Measurements from ENCODE around the gene PLCH2. TPM values are rescaled to one million over a fixed set of nuclear protein-coding genes. Genes with fewer than 3 reads are reported as not detected.

The PLCH2 gene
- total RNA-seq, 5 donors from 2014 or later (not counting 1 experiment from before 2014, with no cell fraction given), result 20.2 to 59.1 (median 27.9) TPM

DNA sequence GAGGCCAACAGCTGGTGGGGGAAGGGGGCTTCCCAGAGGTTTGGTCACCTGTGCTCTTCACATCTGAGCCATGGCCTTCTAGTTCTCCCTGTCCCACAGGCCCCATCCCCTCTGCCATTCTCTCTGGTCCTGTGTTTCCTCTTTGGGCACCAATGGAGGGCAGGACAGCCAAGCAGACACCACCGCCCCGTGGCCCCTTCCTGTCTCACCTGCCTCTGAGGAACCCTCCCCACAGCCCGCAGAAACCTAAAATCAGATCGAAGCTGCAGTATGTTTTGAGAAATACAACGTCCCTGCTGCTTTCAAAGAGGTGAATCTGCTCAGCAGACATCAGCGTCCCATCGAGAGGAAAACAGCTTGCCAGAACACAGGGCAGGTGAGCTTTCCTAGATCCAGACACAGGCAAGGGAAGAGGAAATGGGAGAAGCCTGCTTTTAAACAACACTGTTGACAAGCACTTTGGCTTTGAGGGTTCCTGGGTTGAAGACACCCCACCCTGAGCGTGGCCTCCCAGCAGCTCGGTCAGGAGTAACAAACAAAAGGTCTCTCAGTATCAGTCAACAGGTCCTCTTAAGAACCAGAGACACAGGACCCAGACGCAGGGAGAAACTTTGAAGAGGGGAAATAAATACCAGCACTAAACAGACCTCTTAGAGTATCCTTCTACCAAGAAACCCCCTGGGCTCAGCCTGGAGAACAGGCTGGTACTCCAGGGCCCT is 48.0 kb downstream of the PLCH2 start:
- Histone ChIP-seq H3K36me3 (ENCODE audit: control insufficient read depth in 2 of 2, extremely low read depth in 1 of 2, insufficient read depth in 1 of 2, low read length in 1 of 2) (peaks cover 10 to 26% of the 10 kb centered on the region in 2 donors), H3K27me3 (replicated peaks in 1 of 2; ENCODE audit: control insufficient read depth in 2 of 2, extremely low read depth in 1 of 2, insufficient read depth in 2 of 2, low read length in 1 of 2) (peaks cover 0 to 24% of the 10 kb centered on the region in 2 experiments), H3K9me3 (no peaks in the 10 kb centered on the region), H3K27ac (ENCODE audit: low read length) (peak overlapping the region; percentile 64), H3K4me1 (ENCODE audit: control insufficient read depth in 1 of 2, extremely low read depth in 1 of 2, insufficient read depth in 2 of 2, low read length in 2 of 2) (peaks cover 19 to 60% of the 10 kb centered on the region in 2 experiments), H3K4me3 (ENCODE audit: control insufficient read depth in 1 of 2, extremely low read depth in 1 of 2, low read length in 1 of 2) (peak overlapping the region; percentile 75 to 92)
- Mint-ChIP-seq H3K27me3 (peaks cover 0 to 10% of the 10 kb centered on the region in 2 donors), H3K27ac (peak overlapping the region; percentile 95 to 97), H3K4me1 (peaks cover 43 to 46% (median 44%) of the 10 kb centered on the region in 3 donors), H3K9me3 (no peaks in the 10 kb centered on the region), H3K36me3 (peaks cover 9% of the 10 kb centered on the region), H3K4me3 (peak overlapping the region; percentile 85 to 93 (median 85))
- WGBS (ENCODE audit: insufficient coverage), result 5% methylated on average over 6 of the region's 10 CpGs
- ChIA-PET CTCF (interaction anchor here (0.5 to 1.7 kb wide), 5 partner anchors 32 to 329 kb away, joined by 3 to 4 read pairs (median 4); partner anchors contain the start of genes FAAP20 (in 1 of the 2) and TNFRSF14 (in 1 of the 2)), POLR2A (interaction anchor here in 1 of 2 donors (0.5 kb wide), 1 partner anchor 10 kb away, joined by 8 read pairs; no protein-coding TSS in a partner anchor)
- DNase-seq, result peak in 32 of 35 experiments; percentile 29 to 73 (median 53)
- ATAC-seq (replicated peaks in 1 of 4), result peak; percentile 23 to 48 (median 38)

DNA sequence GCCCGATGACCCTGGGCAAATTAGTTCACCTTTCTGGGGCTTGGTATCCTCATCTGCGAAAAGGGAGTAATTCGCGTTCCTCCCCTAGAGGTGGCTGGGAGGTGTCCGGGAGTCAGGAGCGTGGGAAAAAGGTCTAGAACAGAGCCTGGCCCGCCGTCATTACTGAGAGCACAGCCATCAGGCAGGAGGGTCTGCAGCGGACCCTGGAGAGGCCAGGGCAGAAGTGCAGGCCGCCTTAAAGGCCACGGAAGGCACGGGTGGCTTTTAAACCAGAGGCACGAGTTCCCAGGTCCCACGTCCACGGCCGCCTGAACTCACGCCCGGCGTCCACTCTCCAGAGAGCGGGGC is 49.5 kb downstream of the PLCH2 start:
- peaks cover 43 to 47% (median 46%) of the 10 kb centered on the region in 3 donors for H3K4me1 Mint-ChIP-seq
- H3K27me3 Mint-ChIP-seq, result peaks cover 0 to 10% of the 10 kb centered on the region in 2 donors
- peaks cover 7% of the 10 kb centered on the region for H3K36me3 Mint-ChIP-seq
- peak overlapping the region; percentile 85 to 93 (median 85) for H3K4me3 Mint-ChIP-seq
- CTCF ChIA-PET, result interaction anchor here in 1 of 2 donors (1.0 to 1.7 kb wide), 2 partner anchors 23 to 59 kb away, joined by 5 to 11 read pairs; no protein-coding TSS in a partner anchor
- H3K4me1 ChIP-seq (ENCODE audit: control insufficient read depth in 1 of 2, extremely low read depth in 1 of 2, insufficient read depth in 2 of 2, low read length in 2 of 2), result peaks cover 24 to 70% of the 10 kb centered on the region in 2 experiments
- POLR2A ChIA-PET, result interaction anchor here in 1 of 2 donors (1.5 kb wide), 1 partner anchor 22 kb away, joined by 6 read pairs; no protein-coding TSS in a partner anchor
- peak overlapping the region; percentile 95 to 97 for H3K27ac Mint-ChIP-seq
- H3K36me3 ChIP-seq (ENCODE audit: control insufficient read depth in 2 of 2, extremely low read depth in 1 of 2, insufficient read depth in 1 of 2, low read length in 1 of 2), result peaks cover 9 to 13% of the 10 kb centered on the region in 2 donors
- H3K9me3 Mint-ChIP-seq, result no peaks in the 10 kb centered on the region
- H3K27ac ChIP-seq (ENCODE audit: low read length), result peak overlapping the region; percentile 64
- peak overlapping the region; percentile 75 to 92 for H3K4me3 ChIP-seq (ENCODE audit: control insufficient read depth in 1 of 2, extremely low read depth in 1 of 2, low read length in 1 of 2)
- no peak for ATAC-seq (replicated peaks in 1 of 4)
- peaks cover 0 to 32% of the 10 kb centered on the region in 2 experiments for H3K27me3 ChIP-seq (replicated peaks in 1 of 2; ENCODE audit: control insufficient read depth in 2 of 2, extremely low read depth in 1 of 2, insufficient read depth in 2 of 2, low read length in 1 of 2)
- no peak for DNase-seq
- 2% methylated on average over 19 of the region's 20 CpGs for WGBS (ENCODE audit: insufficient coverage)
- H3K9me3 ChIP-seq, result no peaks in the 10 kb centered on the region

DNA sequence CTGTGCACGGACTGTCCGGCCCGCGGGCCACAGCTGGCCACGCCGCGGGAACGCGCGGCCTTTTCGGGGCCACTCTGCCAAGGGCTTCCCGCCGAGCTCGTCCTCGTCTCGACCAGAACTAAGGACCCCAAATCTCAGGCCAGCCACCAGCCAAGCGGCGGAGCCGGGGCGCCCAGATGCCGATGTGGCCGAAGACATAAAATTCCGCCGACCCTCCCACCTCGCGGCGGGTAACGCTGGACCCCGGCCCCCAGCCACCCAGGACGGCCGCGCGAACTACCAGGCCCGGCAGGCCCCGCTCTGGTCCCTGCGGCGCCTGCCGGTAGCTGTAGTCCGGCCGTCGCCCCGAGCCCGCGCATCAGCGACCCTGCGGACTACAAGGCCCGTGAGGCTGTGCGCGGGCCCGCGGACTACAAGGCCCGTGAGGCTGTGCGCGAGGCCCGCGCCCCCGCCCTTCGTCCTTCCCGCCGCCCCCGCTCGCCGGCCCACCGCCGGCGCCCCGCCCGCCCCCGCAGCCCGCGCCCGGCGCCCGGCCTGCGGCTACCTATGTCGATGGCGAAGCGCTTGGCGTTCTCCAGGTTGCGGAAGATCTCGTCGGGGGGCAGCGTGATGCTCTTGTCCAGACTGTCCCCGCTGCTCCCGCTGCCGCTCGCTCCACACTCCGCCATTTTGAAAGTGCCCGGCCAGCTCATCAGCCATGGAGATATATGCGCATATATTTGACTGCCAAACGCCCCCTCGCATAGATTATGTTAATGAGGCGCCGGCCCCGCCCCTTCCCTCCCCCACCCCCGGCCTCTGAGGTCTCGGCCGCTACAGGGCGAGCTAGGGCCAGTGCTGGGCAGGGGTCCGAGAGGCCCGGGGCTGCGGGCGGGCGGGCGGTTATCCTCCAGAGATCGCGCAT is 50.1 kb downstream of the PLCH2 start, which contains the start of gene PANK4:
PANK4 (minus strand) TSS at position 677 of the 904 bp plus-strand sequence; CDS start at position 668, 9 bp downstream.
- POLR2A ChIA-PET, result interaction anchor here (0.5 to 1.5 kb wide), 3 partner anchors 16 to 23 kb away, joined by 3 to 8 read pairs (median 6); no protein-coding TSS in a partner anchor
- peak; percentile 85 to 91 (median 88) for ATAC-seq (replicated peaks in 1 of 4)
- Mint-ChIP-seq H3K4me1 (peaks cover 43 to 53% (median 51%) of the 10 kb centered on the region in 3 donors), H3K9me3 (no peaks in the 10 kb centered on the region), H3K27me3 (peaks cover 0 to 16% of the 10 kb centered on the region in 2 donors), H3K4me3 (peak within 1 kb of the TSS; percentile 85 to 93 (median 85)), H3K27ac (peak within 1 kb of the TSS; percentile 95 to 97), H3K36me3 (peaks cover under 1% of the 10 kb centered on the region)
- Histone ChIP-seq H3K9me3 (no peaks in the 10 kb centered on the region), H3K27ac (ENCODE audit: low read length) (peak within 1 kb of the TSS; percentile 64), H3K36me3 (ENCODE audit: control insufficient read depth in 2 of 2, extremely low read depth in 1 of 2, insufficient read depth in 1 of 2, low read length in 1 of 2) (peaks cover 3 to 6% of the 10 kb centered on the region in 2 donors), H3K4me1 (ENCODE audit: control insufficient read depth in 1 of 2, extremely low read depth in 1 of 2, insufficient read depth in 2 of 2, low read length in 2 of 2) (peaks cover 24 to 77% of the 10 kb centered on the region in 2 experiments), H3K27me3 (replicated peaks in 1 of 2; ENCODE audit: control insufficient read depth in 2 of 2, extremely low read depth in 1 of 2, insufficient read depth in 2 of 2, low read length in 1 of 2) (peaks cover 0 to 39% of the 10 kb centered on the region in 2 experiments), H3K4me3 (ENCODE audit: control insufficient read depth in 1 of 2, extremely low read depth in 1 of 2, low read length in 1 of 2) (peak within 1 kb of the TSS; percentile 75 to 92)
- under 1% methylated on average over 98 of the region's 107 CpGs for WGBS (ENCODE audit: insufficient coverage)
- peak; percentile 75 to 94 (median 85) for DNase-seq
- CTCF ChIA-PET, result interaction anchor here in 1 of 2 donors (0.6 to 1.7 kb wide), 5 partner anchors 13 to 59 kb away, joined by 3 to 11 read pairs (median 4); no protein-coding TSS in a partner anchor

DNA sequence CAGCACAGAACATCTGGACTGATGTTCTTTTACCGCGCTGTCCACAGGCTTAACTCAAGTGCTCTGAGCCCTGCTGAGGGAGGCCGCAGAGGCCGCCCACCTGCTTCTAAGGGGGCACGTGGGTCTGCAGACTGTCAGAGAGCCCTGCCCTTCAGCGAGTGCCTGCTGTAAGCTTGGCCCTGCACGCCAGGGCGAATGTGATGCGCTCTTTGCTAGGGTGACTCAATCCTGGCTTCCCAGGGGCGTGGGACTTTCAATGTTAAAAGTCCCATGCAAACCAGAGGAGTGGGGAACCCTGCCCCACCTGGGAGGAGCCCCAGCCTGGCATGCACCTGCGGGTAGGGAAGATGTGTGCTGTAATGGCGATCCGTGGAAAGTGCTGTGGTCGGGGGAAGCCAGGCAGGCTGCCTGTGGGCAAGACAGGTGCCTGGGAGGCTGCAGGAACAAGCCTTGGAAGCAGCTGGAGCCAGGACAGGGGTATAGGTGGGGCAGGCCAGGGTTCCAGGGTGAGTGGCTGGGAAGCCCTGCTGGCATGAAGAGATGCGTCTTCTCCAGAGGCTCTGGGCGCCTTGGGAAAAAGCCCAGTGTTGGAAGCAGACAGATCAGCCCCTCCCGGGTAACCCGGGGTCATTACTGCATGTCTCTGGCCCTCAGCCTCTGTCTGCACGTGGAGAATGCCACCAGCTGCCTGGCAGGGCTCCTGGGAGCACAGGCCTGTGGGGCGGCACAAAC is 50.9 kb downstream of the PLCH2 start:
- H3K4me1 ChIP-seq (ENCODE audit: control insufficient read depth in 1 of 2, extremely low read depth in 1 of 2, insufficient read depth in 2 of 2, low read length in 2 of 2), result peaks cover 24 to 81% of the 10 kb centered on the region in 2 experiments
- WGBS (ENCODE audit: insufficient coverage), result 37% methylated on average over 17 of the region's 20 CpGs
- DNase-seq, result peak in 2 of 35 experiments; percentile 38 to 51

DNA sequence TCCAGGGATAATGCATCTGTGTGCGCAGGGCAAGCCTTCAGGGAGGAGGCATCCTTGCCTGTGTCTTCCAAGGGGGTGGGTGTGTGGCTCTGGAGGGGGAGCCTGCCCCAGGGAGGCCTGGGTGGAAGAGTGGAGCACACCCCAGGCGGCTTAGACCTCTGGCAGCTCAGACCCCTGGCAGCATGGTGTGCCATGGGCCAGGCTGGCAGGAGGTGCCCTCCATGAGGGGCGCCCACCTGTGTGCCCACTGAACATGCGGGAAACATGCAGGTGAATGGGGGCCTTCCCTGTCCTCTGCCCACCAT is 51.4 kb downstream of the PLCH2 start:
- Histone ChIP-seq H3K4me3 (ENCODE audit: control insufficient read depth in 1 of 2, extremely low read depth in 1 of 2, low read length in 1 of 2) (no peak overlapping the region), H3K27ac (ENCODE audit: low read length) (no peak overlapping the region), H3K4me1 (ENCODE audit: control insufficient read depth in 1 of 2, extremely low read depth in 1 of 2, insufficient read depth in 2 of 2, low read length in 2 of 2) (peaks cover 24 to 77% of the 10 kb centered on the region in 2 experiments), H3K9me3 (no peaks in the 10 kb centered on the region), H3K27me3 (replicated peaks in 1 of 2; ENCODE audit: control insufficient read depth in 2 of 2, extremely low read depth in 1 of 2, insufficient read depth in 2 of 2, low read length in 1 of 2) (peaks cover 0 to 52% of the 10 kb centered on the region in 2 experiments), H3K36me3 (ENCODE audit: control insufficient read depth in 2 of 2, extremely low read depth in 1 of 2, insufficient read depth in 1 of 2, low read length in 1 of 2) (no peaks in the 10 kb centered on the region)
- 83% methylated on average over 2 of the region's 4 CpGs for WGBS (ENCODE audit: insufficient coverage)
- no peaks in the 10 kb centered on the region for H3K9me3 Mint-ChIP-seq
- ATAC-seq (replicated peaks in 1 of 4) (no peak), DNase-seq (no peak)
- H3K27ac Mint-ChIP-seq, result no peak overlapping the region
- CTCF ChIA-PET, result no interaction called here
- no peaks in the 10 kb centered on the region for H3K36me3 Mint-ChIP-seq
- peak overlapping the region in 2 of 3 donors; percentile 41 to 93 for H3K4me3 Mint-ChIP-seq
- POLR2A ChIA-PET, result no interaction called here
- peaks cover 0 to 25% of the 10 kb centered on the region in 2 donors for H3K27me3 Mint-ChIP-seq
- peaks cover 36 to 48% (median 47%) of the 10 kb centered on the region in 3 donors for H3K4me1 Mint-ChIP-seq

More for the DNA sequence above, 50.9 kb downstream of the PLCH2 start:
- Histone ChIP-seq H3K9me3 (no peaks in the 10 kb centered on the region), H3K27ac (ENCODE audit: low read length) (no peak overlapping the region), H3K27me3 (replicated peaks in 1 of 2; ENCODE audit: control insufficient read depth in 2 of 2, extremely low read depth in 1 of 2, insufficient read depth in 2 of 2, low read length in 1 of 2) (peaks cover 0 to 47% of the 10 kb centered on the region in 2 experiments), H3K36me3 (ENCODE audit: control insufficient read depth in 2 of 2, extremely low read depth in 1 of 2, insufficient read depth in 1 of 2, low read length in 1 of 2) (no peaks in the 10 kb centered on the region), H3K4me3 (ENCODE audit: control insufficient read depth in 1 of 2, extremely low read depth in 1 of 2, low read length in 1 of 2) (peak overlapping the region in 1 of 2 donors; percentile 51)
- Mint-ChIP-seq H3K4me1 (peaks cover 41 to 53% (median 51%) of the 10 kb centered on the region in 3 donors), H3K4me3 (peak overlapping the region; percentile 41 to 93 (median 53)), H3K9me3 (no peaks in the 10 kb centered on the region), H3K27ac (peak overlapping the region in 1 of 2 donors; percentile 63), H3K27me3 (peaks cover 0 to 23% of the 10 kb centered on the region in 2 donors), H3K36me3 (no peaks in the 10 kb centered on the region)
- ChIA-PET POLR2A (interaction anchor here in 1 of 2 donors (1.5 kb wide), 1 partner anchor 20 kb away, joined by 6 read pairs; no protein-coding TSS in a partner anchor), CTCF (interaction anchor here in 1 of 2 donors (1.7 kb wide), 1 partner anchor 58 kb away, joined by 11 read pairs; no protein-coding TSS in a partner anchor)
- ATAC-seq (replicated peaks in 1 of 4), result peak in 1 of 4 experiments; percentile 0
